Breast epithelium (tissue), 4 donors: ENCODE measurements around the gene ADNP. TPM values are rescaled to one million over a fixed set of nuclear protein-coding genes. Genes with fewer than 3 reads are reported as not detected.
A peak's percentile ranks its signal among the peaks of the same experiment; 100 is the strongest.

Source experiments
- DNase-seq, 2 donors: peaks; one replicate each; pipeline ENCODE4 v3.0.0-alpha.2; 2019; ENCODE audit warnings: low spot score in 2 of 2
- H3K27ac ChIP-seq, 2 donors: fragments of 200-600 bp; sonication (generic) in 1 of 2; one replicate each; pipeline ENCODE4 v1.5.1; 2016 to 2019; ENCODE audit warnings: mild to moderate bottlenecking in 1 of 2
- H3K27me3 ChIP-seq, 2 donors: fragments of 200-600 bp; sonication (generic) in 1 of 2; one replicate each; pipeline versions ENCODE4 v1.5.1 to v1.6.0; 2017 to 2019; ENCODE audit warnings: control low read depth in 1 of 2, mild to moderate bottlenecking in 1 of 2
- H3K36me3 ChIP-seq: fragments of 200-600 bp; one replicate; pipeline ENCODE4 v1.5.1; 2019
- H3K4me1 ChIP-seq, 2 donors: fragments of 200-600 bp; sonication (generic); one replicate each; pipeline ENCODE4 v1.5.1; 2016 to 2019; ENCODE audit warnings: control low read depth in 1 of 2
- H3K4me3 ChIP-seq, 3 donors: fragments of 200-600 bp; sonication (generic); 1 replicate in 2 of 3; 2 replicates in 1 of 3; pipeline ENCODE4 v1.5.1; 2016 to 2019; ENCODE audit warnings: mild to moderate bottlenecking in 3 of 3, moderate library complexity in 2 of 3
- H3K9me3 ChIP-seq, 2 donors: fragments of 200-600 bp; sonication (generic) in 1 of 2; one replicate each; pipeline ENCODE4 v1.5.1; 2016 to 2019; ENCODE audit warnings: control low read depth in 1 of 2
- POLR2A ChIP-seq: fragments of 450-650 bp; IDR thresholded peaks from one replicate; pipeline ENCODE4 v1.6.1; 2016; ENCODE audit warnings: antibody characterized with exemption, mild to moderate bottlenecking, moderate library complexity
- POLR2AphosphoS5 ChIP-seq, 3 donors: sonication (generic); formaldehyde crosslinking; IDR thresholded peaks; one replicate each; pipeline ENCODE4 v1.6.1; 2017; ENCODE audit warnings: antibody characterized with exemption in 3 of 3
- intact Hi-C: fragments of 100-400 bp; cut with DNase I; formaldehyde crosslinking; loops from one replicate; pipeline ENCODE4 v1.15.1; 2023; ENCODE audit warnings: low total_unique reads
- total RNA-seq, 3 donors: library from RNA; depleted of rRNA; stranded (reverse); fragments of >200 nt; gene quantifications; one replicate each; pipeline ENCODE4 v1.1.0, GENCODE V29; 2016
- TF ChIP-seq, protein P1 (sequence below), 3 donors: fragments of 450-650 bp; IDR thresholded peaks; one replicate each; pipeline ENCODE4 v1.5.1; 2016 to 2017; ENCODE audit warnings: antibody characterized with exemption in 3 of 3, mild to moderate bottlenecking in 3 of 3, moderate library complexity in 3 of 3

The ADNP gene
- total RNA-seq, 3 donors from 2014 or later: 51.7 to 70.2 (median 60.0) TPM

DNA sequence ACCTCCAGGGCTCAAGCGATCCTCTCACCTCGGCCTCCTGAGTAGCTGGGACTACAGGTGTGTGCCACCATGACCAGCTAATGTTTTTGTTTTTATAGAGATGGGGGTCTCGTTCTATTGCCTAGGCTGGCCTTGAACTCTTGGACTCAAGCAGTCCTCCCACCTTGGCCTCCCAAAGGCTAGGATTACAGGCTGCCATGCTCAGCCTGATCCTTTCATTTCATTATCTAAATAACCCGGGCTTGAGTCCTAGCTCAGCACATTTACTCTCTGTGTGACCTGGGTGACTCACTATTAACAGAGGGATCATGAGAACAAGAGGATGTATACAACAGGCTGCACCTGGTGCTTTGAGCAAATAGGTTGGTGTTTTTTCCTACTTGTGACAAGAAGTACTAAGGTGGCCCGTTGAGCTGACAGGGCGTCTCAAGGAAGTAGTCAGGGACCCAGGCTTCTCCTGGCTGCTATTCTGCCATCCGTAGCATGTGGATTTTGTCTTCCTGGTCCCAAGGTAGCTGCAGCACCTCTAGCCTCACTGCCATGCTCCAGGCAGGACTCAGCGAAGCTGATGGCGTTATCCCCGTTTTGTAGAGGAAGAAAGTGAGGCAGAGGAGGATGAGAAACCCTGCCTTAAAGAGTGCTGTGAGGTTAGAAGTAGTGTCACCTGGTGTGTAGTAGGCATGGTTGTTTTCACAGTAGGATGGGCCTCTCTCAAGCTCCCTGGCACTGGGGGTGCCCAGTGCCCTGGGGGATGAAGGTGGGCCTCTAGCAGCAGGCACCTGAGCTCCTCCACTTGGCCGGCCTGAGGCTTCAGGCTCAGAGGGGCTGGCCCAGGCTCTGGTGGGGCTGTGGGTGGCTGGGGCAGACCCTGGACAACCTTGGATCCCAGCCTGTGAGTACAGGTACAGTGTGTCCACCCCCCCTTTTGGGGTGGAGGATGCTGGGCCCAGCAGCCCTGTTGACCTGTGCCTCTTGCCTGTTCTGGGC, 62.4 kb downstream of the ADNP start:
- H3K36me3 ChIP-seq: no peaks in the 10 kb centered on the region
- no peak for TF ChIP-seq POLR2AphosphoS5 (IDR thresholded peaks at IDR 0.05)
- no peaks in the 10 kb centered on the region for H3K9me3 ChIP-seq
- no peaks in the 10 kb centered on the region for H3K4me1 ChIP-seq
- DNase-seq: no peak
- H3K27ac ChIP-seq: no peak overlapping the region
- no peak overlapping the region for H3K4me3 ChIP-seq
- no peaks in the 10 kb centered on the region for H3K27me3 ChIP-seq
- intact Hi-C loops: no loop called here

DNA sequence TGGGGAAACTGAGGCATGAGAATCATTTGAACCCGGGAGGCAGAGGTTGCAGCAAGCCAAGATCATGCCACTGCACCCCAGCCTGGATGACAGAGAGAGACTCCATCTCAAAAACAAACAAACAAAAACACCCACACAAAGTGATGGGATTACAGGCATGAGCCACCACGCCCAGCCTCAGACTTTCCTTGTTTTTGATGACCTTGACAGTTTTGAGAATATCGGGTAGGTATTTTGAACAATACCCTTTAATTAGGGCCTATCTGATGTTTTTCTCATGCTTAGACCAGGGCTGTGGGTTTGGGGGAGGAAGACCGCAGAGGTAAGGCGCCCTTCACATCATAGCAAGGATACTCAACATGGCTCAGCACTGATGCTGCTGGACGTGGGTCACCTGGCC, 63.4 kb downstream of the ADNP start:
- Histone ChIP-seq H3K36me3 (no peaks in the 10 kb centered on the region), H3K27me3 (no peaks in the 10 kb centered on the region), H3K4me3 (no peak overlapping the region), H3K4me1 (no peaks in the 10 kb centered on the region), H3K9me3 (no peaks in the 10 kb centered on the region), H3K27ac (no peak overlapping the region)
- DNase-seq: no peak
- TF ChIP-seq POLR2AphosphoS5 (IDR thresholded peaks at IDR 0.05) (no peak), POLR2A (no peak)
- TF ChIP-seq, protein P1, sequence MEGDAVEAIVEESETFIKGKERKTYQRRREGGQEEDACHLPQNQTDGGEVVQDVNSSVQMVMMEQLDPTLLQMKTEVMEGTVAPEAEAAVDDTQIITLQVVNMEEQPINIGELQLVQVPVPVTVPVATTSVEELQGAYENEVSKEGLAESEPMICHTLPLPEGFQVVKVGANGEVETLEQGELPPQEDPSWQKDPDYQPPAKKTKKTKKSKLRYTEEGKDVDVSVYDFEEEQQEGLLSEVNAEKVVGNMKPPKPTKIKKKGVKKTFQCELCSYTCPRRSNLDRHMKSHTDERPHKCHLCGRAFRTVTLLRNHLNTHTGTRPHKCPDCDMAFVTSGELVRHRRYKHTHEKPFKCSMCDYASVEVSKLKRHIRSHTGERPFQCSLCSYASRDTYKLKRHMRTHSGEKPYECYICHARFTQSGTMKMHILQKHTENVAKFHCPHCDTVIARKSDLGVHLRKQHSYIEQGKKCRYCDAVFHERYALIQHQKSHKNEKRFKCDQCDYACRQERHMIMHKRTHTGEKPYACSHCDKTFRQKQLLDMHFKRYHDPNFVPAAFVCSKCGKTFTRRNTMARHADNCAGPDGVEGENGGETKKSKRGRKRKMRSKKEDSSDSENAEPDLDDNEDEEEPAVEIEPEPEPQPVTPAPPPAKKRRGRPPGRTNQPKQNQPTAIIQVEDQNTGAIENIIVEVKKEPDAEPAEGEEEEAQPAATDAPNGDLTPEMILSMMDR (IDR thresholded peaks at IDR 0.05): no peak
- intact Hi-C loops: no loop called here

GRCh38 chr20:50866831-50867230, 64.4 kb downstream of the ADNP start:
- H3K36me3 ChIP-seq: no peaks in the 10 kb centered on the region
- TF ChIP-seq POLR2A (no peak), POLR2AphosphoS5 (IDR thresholded peaks at IDR 0.05) (no peak)
- TF ChIP-seq, protein P1 (IDR thresholded peaks at IDR 0.05): no peak
- H3K4me3 ChIP-seq: no peak overlapping the region
- intact Hi-C loops: no loop called here
- no peaks in the 10 kb centered on the region for H3K27me3 ChIP-seq
- H3K27ac ChIP-seq: no peak overlapping the region
- no peaks in the 10 kb centered on the region for H3K9me3 ChIP-seq
- no peak for DNase-seq
- H3K4me1 ChIP-seq: no peaks in the 10 kb centered on the region

GRCh38 chr20:50866036-50866685, 65.1 kb downstream of the ADNP start:
- no peak for DNase-seq
- Histone ChIP-seq H3K9me3 (no peaks in the 10 kb centered on the region), H3K36me3 (no peaks in the 10 kb centered on the region), H3K27me3 (no peaks in the 10 kb centered on the region), H3K27ac (peak overlapping the region in 1 of 2 donors; percentile 55), H3K4me3 (no peak overlapping the region), H3K4me1 (no peaks in the 10 kb centered on the region)
- TF ChIP-seq POLR2AphosphoS5 (IDR thresholded peaks at IDR 0.05) (no peak), POLR2A (no peak)
- TF ChIP-seq, protein P1 (IDR thresholded peaks at IDR 0.05): no peak
- intact Hi-C loops: no loop called here

- Histone ChIP-seq H3K4me3 (no peak overlapping the region), H3K9me3 (no peaks in the 10 kb centered on the region), H3K27ac (peak overlapping the region in 1 of 2 donors; percentile 55), H3K27me3 (no peaks in the 10 kb centered on the region), H3K36me3 (no peaks in the 10 kb centered on the region), H3K4me1 (no peaks in the 10 kb centered on the region)
- TF ChIP-seq POLR2AphosphoS5 (IDR thresholded peaks at IDR 0.05): no peak
- no peak for TF ChIP-seq POLR2A
- TF ChIP-seq, protein P1 (IDR thresholded peaks at IDR 0.05): no peak
- intact Hi-C loops: no loop called here
- DNase-seq: no peak
Observed at GRCh38 chr20:50865591-50865990, 65.6 kb downstream of the ADNP start.
